IMR-90 (cell line): Measurements from ENCODE around the gene ANK3. TPM values are rescaled to one million over a fixed set of nuclear protein-coding genes. Genes with fewer than 3 reads are reported as not detected.

ENCODE experiments used
- ATAC-seq: fragments of 200-7000 bp; cut with Tn5 transposase; 2 replicates; pipeline ENCODE4 v1.9.1; 2020; ENCODE audit warnings: low read depth, mild to moderate bottlenecking, moderate library complexity
- BruUV-seq: library from RNA; stranded (reverse); fragments of 400-500 nt; replicated peaks from 2 replicates; lab custom pipeline; 2021; lab: Mats Ljungman, UMichigan
- CTCF ChIA-PET: fragments of 300-600 bp; formaldehyde crosslinking; extraction: SDS; loops from one replicate; lab custom pipeline; 2021; ENCODE audit warnings: antibody characterized with exemption; lab: Yijun Ruan, JAX
- POLR2A ChIA-PET: fragments of 300-600 bp; sonication (Branson Sonifier 250); formaldehyde crosslinking; loops from one replicate; lab custom pipeline; 2022; ENCODE audit warnings: antibody characterized with exemption; ENCODE audit not compliant: unreplicated experiment; lab: Charles Lee
- DNase-seq: peaks from one replicate; pipeline ENCODE4 v3.0.0; 2013
- H2AFZ ChIP-seq: replicated peaks from 2 replicates; pipeline ENCODE3; 2013; ENCODE audit warnings: low read length, mild to moderate bottlenecking; ENCODE audit not compliant: poor library complexity
- H2AK5ac ChIP-seq: 2 replicates; pipeline ENCODE4 v1.6.1; 2013; ENCODE audit warnings: low read depth, low read length, inconsistent platforms
- H2AK9ac ChIP-seq: replicated peaks from 2 replicates; pipeline ENCODE3; 2013; ENCODE audit warnings: mild to moderate bottlenecking, low read depth, low read length, moderate library complexity; ENCODE audit not compliant: poor library complexity
- H2BK120ac ChIP-seq: 2 replicates; pipeline ENCODE4 v1.6.1; 2013; ENCODE audit warnings: low read depth, low read length, inconsistent platforms
- H2BK15ac ChIP-seq: 3 replicates; pipeline ENCODE4 v1.6.1; 2013; ENCODE audit warnings: low read depth, low read length, inconsistent platforms
- H2BK20ac ChIP-seq: 2 replicates; pipeline ENCODE4 v1.6.1; 2013; ENCODE audit warnings: low read depth, mild to moderate bottlenecking, inconsistent platforms, low read length, moderate library complexity
- H2BK5ac ChIP-seq: 2 replicates; pipeline ENCODE4 v1.6.1; 2013; ENCODE audit warnings: mild to moderate bottlenecking, low read depth, low read length, inconsistent platforms; ENCODE audit not compliant: poor library complexity, severe bottlenecking
- H3K14ac ChIP-seq: replicated peaks from 2 replicates; pipeline ENCODE4 v1.6.1; 2013; ENCODE audit warnings: low read depth, low read length, inconsistent platforms
- H3K18ac ChIP-seq: 2 replicates; pipeline ENCODE4 v1.6.1; 2013; ENCODE audit warnings: low read depth, low read length, control low read depth
- H3K23ac ChIP-seq: 2 replicates; pipeline ENCODE4 v1.6.1; 2013; ENCODE audit warnings: low read depth, low read length, inconsistent platforms
- H3K27ac ChIP-seq: 2 replicates; pipeline ENCODE4 v1.5.1; 2013; ENCODE audit warnings: mild to moderate bottlenecking, control low read depth, low read length; ENCODE audit not compliant: insufficient read depth
- H3K27me3 ChIP-seq: 2 replicates; pipeline ENCODE4 v1.6.1; 2013; ENCODE audit warnings: low read length; ENCODE audit not compliant: control insufficient read depth, insufficient read depth
- H3K36me3 ChIP-seq: 2 replicates; pipeline ENCODE4 v1.6.1; 2013; ENCODE audit warnings: low read length, mixed read lengths; ENCODE audit not compliant: control insufficient read depth, insufficient read depth
- H3K4ac ChIP-seq: 2 replicates; pipeline ENCODE4 v1.6.1; 2013; ENCODE audit warnings: low read depth, low read length, inconsistent platforms
- H3K4me1 ChIP-seq: 2 replicates; pipeline ENCODE4 v1.6.1; 2013; ENCODE audit warnings: low read length, mixed read lengths; ENCODE audit not compliant: control insufficient read depth, insufficient read depth
- H3K4me2 ChIP-seq: 2 replicates; pipeline ENCODE4 v1.6.1; 2013; ENCODE audit warnings: low read depth, mild to moderate bottlenecking, control low read depth, low read length, moderate library complexity
- H3K4me3 ChIP-seq: 2 replicates; pipeline ENCODE4 v1.5.1; 2013; ENCODE audit warnings: low read depth, mild to moderate bottlenecking, control low read depth, low read length, moderate library complexity; ENCODE audit not compliant: insufficient read depth
- H3K56ac ChIP-seq: 2 replicates; pipeline ENCODE4 v1.6.1; 2013; ENCODE audit warnings: low read length, inconsistent platforms; ENCODE audit not compliant: insufficient read depth; ENCODE audit errors: extremely low read depth
- H3K79me1 ChIP-seq, 2 experiments: 2 replicates each; pipeline ENCODE4 v1.6.1; 2013; ENCODE audit warnings: low read length in 2 of 2, inconsistent platforms in 1 of 2, low read depth in 1 of 2
- H3K9ac ChIP-seq: 2 replicates; pipeline ENCODE4 v1.6.1; 2013; ENCODE audit warnings: low read depth, low read length, control low read depth
- H3K9me1 ChIP-seq: 2 replicates; pipeline ENCODE4 v1.6.1; 2013; ENCODE audit warnings: low read length, inconsistent platforms; ENCODE audit not compliant: insufficient read depth
- H3K9me3 ChIP-seq: 2 replicates; pipeline ENCODE4 v1.6.1; 2013; ENCODE audit warnings: low read length; ENCODE audit not compliant: control insufficient read depth, insufficient read depth
- H4K20me1 ChIP-seq: 2 replicates; pipeline ENCODE4 v1.6.1; 2013; ENCODE audit warnings: low read length, inconsistent platforms; ENCODE audit not compliant: insufficient read depth
- H4K5ac ChIP-seq: 2 replicates; pipeline ENCODE4 v1.6.1; 2013; ENCODE audit warnings: mild to moderate bottlenecking, low read depth, low read length, control low read depth
- H4K8ac ChIP-seq, 2 experiments: 2 replicates each; pipeline ENCODE4 v1.6.1; 2013; ENCODE audit warnings: low read depth in 2 of 2, low read length in 2 of 2, control low read depth in 1 of 2, inconsistent platforms in 1 of 2
- H4K91ac ChIP-seq: 2 replicates; pipeline ENCODE4 v1.6.1; 2013; ENCODE audit warnings: low read depth, low read length, inconsistent platforms; ENCODE audit not compliant: insufficient read depth
- BHLHE40 ChIP-seq: fragments of 150-350 bp; IDR thresholded peaks from 2 replicates; pipeline ENCODE4 v1.6.1; 2016; ENCODE audit warnings: mild to moderate bottlenecking, low read depth, low read length
- CEBPB ChIP-seq: IDR thresholded peaks from 2 replicates; pipeline ENCODE4 v1.6.1; 2012; ENCODE audit warnings: low read depth, low read length, improper control_type of control experiment
- FOS ChIP-seq: fragments of 150-350 bp; IDR thresholded peaks from 2 replicates; pipeline ENCODE4 v1.6.1; 2016; ENCODE audit warnings: low read depth, low read length
- MAZ ChIP-seq: IDR thresholded peaks from 2 replicates; pipeline ENCODE4 v1.6.1; 2012; ENCODE audit warnings: low read depth, mild to moderate bottlenecking, low read length, improper control_type of control experiment, moderate library complexity, borderline replicate concordance
- MXI1 ChIP-seq: IDR thresholded peaks from 2 replicates; pipeline ENCODE4 v1.6.1; 2012; ENCODE audit warnings: low read depth, mild to moderate bottlenecking, low read length, moderate library complexity, borderline replicate concordance
- NFE2L2 ChIP-seq: fragments of 150-350 bp; IDR thresholded peaks from 2 replicates; pipeline ENCODE4 v1.6.1; 2016; ENCODE audit warnings: low read depth, mild to moderate bottlenecking, low read length
- SMC3 ChIP-seq: fragments of 150-350 bp; IDR thresholded peaks from 2 replicates; pipeline ENCODE4 v1.6.1; 2016; ENCODE audit warnings: low read depth, mild to moderate bottlenecking, antibody characterized with exemption, low read length, moderate library complexity
- WGBS, 2 experiments: methylation state at CpG; one replicate each; pipeline versions ENCODE4 v1.1.5 to v1.1.7; 2013; ENCODE audit warnings: missing lambda C conversion rate in 2 of 2; ENCODE audit not compliant: insufficient read length in 1 of 2; ENCODE audit errors: extremely low coverage in 2 of 2; 5-methylcytosine and 5-hydroxymethylcytosine counted together
- dilution Hi-C: fragments of 300-500 bp; cut with HindIII; formaldehyde crosslinking; loops from one replicate; pipeline ENCODE4 v1.14.3; 2018; ENCODE audit warnings: low sequenced_read_pairs; ENCODE audit not compliant: unreplicated experiment
- in situ Hi-C: fragments of 300-500 bp; cut with MboI; formaldehyde crosslinking; loops from 3 replicates; pipeline ENCODE4 v1.14.3; 2019; ENCODE audit warnings: low sequenced_read_pairs, inconsistent platforms, mixed read lengths
- intact Hi-C: fragments of 100-400 bp; cut with micrococcal nuclease; formaldehyde crosslinking; loops from 2 replicates; pipeline ENCODE4 v1.10.0; 2022
- polyA plus RNA-seq, 3 experiments: library from polyadenylated mRNA; depleted of rRNA; stranded (reverse); fragments of >200 nt; gene quantifications; 2 replicates each; pipeline ENCODE4 v1.2.3, GENCODE V29; 2012; ENCODE audit warnings: low replicate concordance in 1 of 3
- total RNA-seq: library from RNA; depleted of rRNA; stranded (reverse); fragments of >200 nt; gene quantifications from 2 replicates; pipeline ENCODE4 v1.2.3, GENCODE V29; 2012
- TF ChIP-seq, protein P1 (sequence below): conservative IDR thresholded peaks from 2 replicates; pipeline ENCODE4 v1.5.1; 2012; ENCODE audit warnings: mild to moderate bottlenecking, low read depth, low read length, improper control_type of control experiment
- TF ChIP-seq, protein P2 (sequence below): fragments of 150-350 bp; IDR thresholded peaks from 2 replicates; pipeline ENCODE4 v1.6.1; 2016; ENCODE audit warnings: low read depth, mild to moderate bottlenecking, low read length, moderate library complexity, borderline replicate concordance

The ANK3 gene
- total and polyA plus RNA-seq, 2 of the 4 experiments (the other 2 are of a cell fraction): 0.63 to 1.8 TPM

DNA sequence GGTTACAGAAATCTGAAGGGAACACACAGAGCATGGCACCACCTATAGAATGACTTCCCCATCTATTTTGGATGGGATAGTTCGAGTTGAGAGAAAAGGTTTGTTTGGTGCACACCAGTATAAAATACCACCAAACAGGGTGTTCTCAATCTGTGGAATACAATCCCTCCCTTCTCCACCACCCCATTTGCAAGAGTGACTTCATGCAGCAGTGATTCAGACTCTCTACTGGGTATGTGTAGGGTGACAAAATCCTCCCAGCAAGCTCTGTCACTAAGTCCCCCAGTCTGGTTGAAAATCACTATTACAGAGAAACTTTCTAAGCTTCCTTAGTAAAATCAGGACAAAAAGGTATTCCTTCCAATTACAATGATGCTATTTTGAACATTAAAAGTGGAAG, 69.0 kb downstream of the ANK3 start:
- H3K36me3 ChIP-seq: no peaks in the 10 kb centered on the region
- H3K4ac ChIP-seq: no peak overlapping the region
- TF ChIP-seq MAZ (no peak), CEBPB (no peak), SMC3 (no peak), MXI1 (no peak), BHLHE40 (no peak), NFE2L2 (no peak), FOS (no peak)
- TF ChIP-seq, protein P1, sequence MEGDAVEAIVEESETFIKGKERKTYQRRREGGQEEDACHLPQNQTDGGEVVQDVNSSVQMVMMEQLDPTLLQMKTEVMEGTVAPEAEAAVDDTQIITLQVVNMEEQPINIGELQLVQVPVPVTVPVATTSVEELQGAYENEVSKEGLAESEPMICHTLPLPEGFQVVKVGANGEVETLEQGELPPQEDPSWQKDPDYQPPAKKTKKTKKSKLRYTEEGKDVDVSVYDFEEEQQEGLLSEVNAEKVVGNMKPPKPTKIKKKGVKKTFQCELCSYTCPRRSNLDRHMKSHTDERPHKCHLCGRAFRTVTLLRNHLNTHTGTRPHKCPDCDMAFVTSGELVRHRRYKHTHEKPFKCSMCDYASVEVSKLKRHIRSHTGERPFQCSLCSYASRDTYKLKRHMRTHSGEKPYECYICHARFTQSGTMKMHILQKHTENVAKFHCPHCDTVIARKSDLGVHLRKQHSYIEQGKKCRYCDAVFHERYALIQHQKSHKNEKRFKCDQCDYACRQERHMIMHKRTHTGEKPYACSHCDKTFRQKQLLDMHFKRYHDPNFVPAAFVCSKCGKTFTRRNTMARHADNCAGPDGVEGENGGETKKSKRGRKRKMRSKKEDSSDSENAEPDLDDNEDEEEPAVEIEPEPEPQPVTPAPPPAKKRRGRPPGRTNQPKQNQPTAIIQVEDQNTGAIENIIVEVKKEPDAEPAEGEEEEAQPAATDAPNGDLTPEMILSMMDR: no peak
- TF ChIP-seq, protein P2, sequence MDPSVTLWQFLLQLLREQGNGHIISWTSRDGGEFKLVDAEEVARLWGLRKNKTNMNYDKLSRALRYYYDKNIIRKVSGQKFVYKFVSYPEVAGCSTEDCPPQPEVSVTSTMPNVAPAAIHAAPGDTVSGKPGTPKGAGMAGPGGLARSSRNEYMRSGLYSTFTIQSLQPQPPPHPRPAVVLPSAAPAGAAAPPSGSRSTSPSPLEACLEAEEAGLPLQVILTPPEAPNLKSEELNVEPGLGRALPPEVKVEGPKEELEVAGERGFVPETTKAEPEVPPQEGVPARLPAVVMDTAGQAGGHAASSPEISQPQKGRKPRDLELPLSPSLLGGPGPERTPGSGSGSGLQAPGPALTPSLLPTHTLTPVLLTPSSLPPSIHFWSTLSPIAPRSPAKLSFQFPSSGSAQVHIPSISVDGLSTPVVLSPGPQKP: no peak
- no peak overlapping the region for H2BK15ac ChIP-seq
- H3K27ac ChIP-seq: no peak overlapping the region
- H3K56ac ChIP-seq: no peak overlapping the region
- intact Hi-C loops: no loop called here
- ChIA-PET CTCF (interaction anchor here (1.1 kb wide), 1 partner anchor 19 kb away, joined by 3 read pairs; no protein-coding TSS in a partner anchor), POLR2A (no interaction called here)
- dilution Hi-C loops: no loop called here
- DNase-seq (no peak), ATAC-seq (no peak)
- H3K9me3 ChIP-seq: no peaks in the 10 kb centered on the region
- H2BK20ac ChIP-seq: no peak overlapping the region
- H2AK9ac ChIP-seq: no peak overlapping the region
- no CpG with 5 or more reads among the region's 1 CpG for WGBS, 2 experiments
- no peaks in the 10 kb centered on the region; the same call in 1 of the 2 replicates for H3K27me3 ChIP-seq
- no peak overlapping the region for H2BK120ac ChIP-seq
- H3K18ac ChIP-seq: no peak overlapping the region
- H4K91ac ChIP-seq: no peak overlapping the region
- H3K14ac ChIP-seq: no peak overlapping the region
- H3K9me1 ChIP-seq: no peaks in the 10 kb centered on the region
- H3K23ac ChIP-seq: no peak overlapping the region
- no peaks in the 10 kb centered on the region for H3K79me1 ChIP-seq
- no peak overlapping the region for H4K8ac ChIP-seq
- H2AK5ac ChIP-seq: no peak overlapping the region
- H2BK5ac ChIP-seq: no peak overlapping the region
- H3K4me1 ChIP-seq: peaks cover 8% of the 10 kb centered on the region
- no peaks in the 10 kb centered on the region for H4K20me1 ChIP-seq
- H3K4me2 ChIP-seq: no peak overlapping the region
- no peak overlapping the region for H4K5ac ChIP-seq
- H2AFZ ChIP-seq: no peak overlapping the region
- in situ Hi-C loops: no loop called here
- H3K4me3 ChIP-seq: no peak overlapping the region
- no peak overlapping the region for H3K9ac ChIP-seq
- BruUV-seq: no TSS peak
